ENCODE results near the gene KCNRG. TPM values are rescaled to one million over a fixed set of nuclear protein-coding genes. Genes with fewer than 3 reads are reported as not detected.
A peak's percentile ranks its signal among the peaks of the same experiment; 100 is the strongest.

KCNRG gene
- total and polyA plus RNA-seq, 9 of the 15 experiments (the other 6 are each of a cell fraction or from before 2014, with no cell fraction given) = 0.36 to 1.1 (median 0.53) TPM

GRCh38 chr13:49996951-49997895, 18.0 kb upstream of the KCNRG start, which contains the start of gene TRIM13 (continued):
- TF ChIP-seq RBFOX2 (IDR thresholded peaks at IDR 0.05; ENCODE audit: low read depth, low read length) (peak; percentile 90), ETV1 (tag; conservative IDR thresholded peaks at IDR 0.05; ENCODE audit: low read depth) (0 out of 2 replicates have a peak, but pooled peaks have one; percentile 23), ZBTB1 (CRISPR knock-in tag; IDR thresholded peaks at IDR 0.05; ENCODE audit: borderline replicate concordance, low read depth) (no peak), CREB1 (IDR thresholded peaks at IDR 0.05) (no peak), CREB1 (CRISPR knock-in tag; IDR thresholded peaks at IDR 0.05) (peak; percentile 41; the same call in 1 of the 2 replicates), CBFB (CRISPR knock-in tag; IDR thresholded peaks at IDR 0.05) (no peak), ZBTB7A (IDR thresholded peaks at IDR 0.05; ENCODE audit: borderline replicate concordance, control insufficient read depth, low read depth, low read length) (no peak), ZFX (CRISPR knock-in tag; IDR thresholded peaks at IDR 0.05) (peak; percentile 97), NR1H2 (CRISPR knock-in tag; IDR thresholded peaks at IDR 0.05) (no peak), C11orf30 (IDR thresholded peaks at IDR 0.05; ENCODE audit: low read depth) (no peak), POLR2AphosphoS5 (IDR thresholded peaks at IDR 0.05; ENCODE audit: control insufficient read depth, insufficient read depth, low read depth, low read length) (peak; percentile 18; the same call in 1 of the 2 replicates), ZKSCAN8 (CRISPR knock-in tag; IDR thresholded peaks at IDR 0.05) (no peak), KAT7 (CRISPR knock-in tag; IDR thresholded peaks at IDR 0.05; ENCODE audit: borderline replicate concordance) (no peak), ZKSCAN1 (IDR thresholded peaks at IDR 0.05; ENCODE audit: low read depth, low read length) (no peak), ZNF134 (CRISPR knock-in tag; conservative IDR thresholded peaks at IDR 0.05) (no peak), CBX2 (IDR thresholded peaks at IDR 0.05; ENCODE audit: insufficient read depth, low read length, poor library complexity, severe bottlenecking) (no peak), EP400 (IDR thresholded peaks at IDR 0.05) (peak; percentile 78), GABPB1 (CRISPR knock-in tag; IDR thresholded peaks at IDR 0.05) (peak; percentile 19), CREM (IDR thresholded peaks at IDR 0.05; ENCODE audit: low read depth) (peak; percentile 31; the same call in 1 of the 2 replicates), POLR2AphosphoS2 (IDR thresholded peaks at IDR 0.05; ENCODE audit: low read length) (peak; percentile 86; the same call in 1 of the 2 replicates), ZNF740 (CRISPR knock-in tag; IDR thresholded peaks at IDR 0.05) (peak; percentile 98), ZNF740 (tag; IDR thresholded peaks at IDR 0.05) (peak in 1 of 2 experiments; percentile 88; a peak in 2 of 4 replicates), MCM7 (IDR thresholded peaks at IDR 0.05) (no peak), ZNF57 (CRISPR knock-in tag; IDR thresholded peaks at IDR 0.05) (no peak), PHF8 (IDR thresholded peaks at IDR 0.05; ENCODE audit: borderline replicate concordance, low read length) (peak; percentile 93), KAT8 (IDR thresholded peaks at IDR 0.05; ENCODE audit: low read depth) (no peak)
- TF ChIP-seq, protein P1, sequence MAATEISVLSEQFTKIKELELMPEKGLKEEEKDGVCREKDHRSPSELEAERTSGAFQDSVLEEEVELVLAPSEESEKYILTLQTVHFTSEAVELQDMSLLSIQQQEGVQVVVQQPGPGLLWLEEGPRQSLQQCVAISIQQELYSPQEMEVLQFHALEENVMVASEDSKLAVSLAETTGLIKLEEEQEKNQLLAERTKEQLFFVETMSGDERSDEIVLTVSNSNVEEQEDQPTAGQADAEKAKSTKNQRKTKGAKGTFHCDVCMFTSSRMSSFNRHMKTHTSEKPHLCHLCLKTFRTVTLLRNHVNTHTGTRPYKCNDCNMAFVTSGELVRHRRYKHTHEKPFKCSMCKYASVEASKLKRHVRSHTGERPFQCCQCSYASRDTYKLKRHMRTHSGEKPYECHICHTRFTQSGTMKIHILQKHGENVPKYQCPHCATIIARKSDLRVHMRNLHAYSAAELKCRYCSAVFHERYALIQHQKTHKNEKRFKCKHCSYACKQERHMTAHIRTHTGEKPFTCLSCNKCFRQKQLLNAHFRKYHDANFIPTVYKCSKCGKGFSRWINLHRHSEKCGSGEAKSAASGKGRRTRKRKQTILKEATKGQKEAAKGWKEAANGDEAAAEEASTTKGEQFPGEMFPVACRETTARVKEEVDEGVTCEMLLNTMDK (IDR thresholded peaks at IDR 0.05; ENCODE audit: borderline replicate concordance, insufficient read depth, low read depth, low read length, poor library complexity, severe bottlenecking) = peak; percentile 84
